Muscle layer of colon (tissue), 2 donors: ENCODE data around the gene M1AP.

Experiments used
- H3K27ac ChIP-seq: one replicate; pipeline ENCODE4 v1.7.0; 2013; ENCODE audit warnings: low read depth, mild to moderate bottlenecking, low read length, moderate library complexity
- H3K27me3 ChIP-seq, 2 donors: one replicate each; pipeline ENCODE4 v1.7.0; 2013; ENCODE audit warnings: low read length in 2 of 2, mild to moderate bottlenecking in 2 of 2; ENCODE audit not compliant: insufficient read depth in 2 of 2, control insufficient read depth in 1 of 2
- H3K36me3 ChIP-seq: one replicate; pipeline ENCODE4 v1.7.0; 2013; ENCODE audit warnings: mild to moderate bottlenecking, low read length; ENCODE audit not compliant: insufficient read depth
- H3K4me1 ChIP-seq: one replicate; pipeline ENCODE4 v1.7.0; 2013; ENCODE audit warnings: mild to moderate bottlenecking, low read length; ENCODE audit not compliant: insufficient read depth
- H3K4me3 ChIP-seq, 2 donors: one replicate each; pipeline ENCODE4 v1.7.0; 2013; ENCODE audit warnings: low read length in 2 of 2, low read depth in 1 of 2, mild to moderate bottlenecking in 1 of 2, moderate library complexity in 1 of 2
- H3K9ac ChIP-seq: one replicate; pipeline ENCODE4 v1.7.0; 2013; ENCODE audit warnings: low read length
- H3K9me3 ChIP-seq: one replicate; pipeline ENCODE4 v1.7.0; 2013; ENCODE audit warnings: mild to moderate bottlenecking, low read length
- donor health status: abdominal sarcoma.
- donor health status: Adenocarcinoma of cecum.

The M1AP gene

GRCh38 chr2:74526649-74527230 lies 121.4 kb downstream of the M1AP start:
- Histone ChIP-seq H3K27ac (no peak overlapping the region), H3K27me3 (no peaks in the 10 kb centered on the region)

GRCh38 chr2:74525717-74526648 lies 122.1 kb downstream of the M1AP start, which contains the start of gene DQX1:
TSS of gene DQX1 (minus strand) at chr2:74526231. CDS start at chr2:74525729, 502 bp downstream.
- no peaks in the 10 kb centered on the region for H3K27me3 ChIP-seq
- H3K4me3 ChIP-seq = no peak within 1 kb of the TSS
- peaks cover 30% of the 10 kb centered on the region for H3K36me3 ChIP-seq
- no peaks in the 10 kb centered on the region for H3K9me3 ChIP-seq
- no peak within 1 kb of the TSS for H3K9ac ChIP-seq
- peaks cover 19% of the 10 kb centered on the region for H3K4me1 ChIP-seq
- H3K27ac ChIP-seq = no peak within 1 kb of the TSS

More at GRCh38 chr2:74526649-74527230, 121.4 kb downstream of the M1AP start:
- peaks cover 25% of the 10 kb centered on the region for H3K4me1 ChIP-seq
- H3K9ac ChIP-seq = no peak overlapping the region
- no peaks in the 10 kb centered on the region for H3K9me3 ChIP-seq
- peaks cover 36% of the 10 kb centered on the region for H3K36me3 ChIP-seq
- no peak overlapping the region for H3K4me3 ChIP-seq

- no peak overlapping the region for H3K27ac ChIP-seq
- no peak overlapping the region for H3K4me3 ChIP-seq
- H3K4me1 ChIP-seq = peaks cover 15% of the 10 kb centered on the region
These were observed 123.0 kb downstream of the M1AP start for GRCh38 chr2:74524955-74525716.

GRCh38 chr2:74524005-74524404 lies 124.1 kb downstream of the M1AP start:
- no peak overlapping the region for H3K27ac ChIP-seq
- no peak overlapping the region for H3K9ac ChIP-seq
- H3K9me3 ChIP-seq = no peaks in the 10 kb centered on the region
- H3K4me1 ChIP-seq = peaks cover 14% of the 10 kb centered on the region
- no peak overlapping the region for H3K4me3 ChIP-seq
- peaks cover 0 to 9% of the 10 kb centered on the region in 2 donors for H3K27me3 ChIP-seq
- H3K36me3 ChIP-seq = peaks cover 30% of the 10 kb centered on the region

More at GRCh38 chr2:74524955-74525716, 123.0 kb downstream of the M1AP start:
- Histone ChIP-seq H3K27me3 (no peaks in the 10 kb centered on the region), H3K9me3 (no peaks in the 10 kb centered on the region), H3K9ac (no peak overlapping the region), H3K36me3 (peaks cover 30% of the 10 kb centered on the region)

- Histone ChIP-seq H3K4me1 (no peaks in the 10 kb centered on the region), H3K9me3 (no peaks in the 10 kb centered on the region), H3K27me3 (peaks cover 15 to 21% of the 10 kb centered on the region in 2 donors), H3K9ac (no peak overlapping the region), H3K36me3 (peaks cover 21% of the 10 kb centered on the region), H3K27ac (no peak overlapping the region), H3K4me3 (no peak overlapping the region)
These were observed 125.6 kb downstream of the M1AP start for GRCh38 chr2:74522516-74522915.

- peaks cover 63 to 80% of the 10 kb centered on the region in 2 donors for H3K27me3 ChIP-seq
- H3K9ac ChIP-seq = no peak overlapping the region
- no peaks in the 10 kb centered on the region for H3K36me3 ChIP-seq
- no peak overlapping the region for H3K27ac ChIP-seq
- H3K4me1 ChIP-seq = peaks cover 6% of the 10 kb centered on the region
- H3K4me3 ChIP-seq = no peak overlapping the region
- no peaks in the 10 kb centered on the region for H3K9me3 ChIP-seq
These were observed 131.5 kb downstream of the M1AP start for GRCh38 chr2:74516650-74517049.

- Histone ChIP-seq H3K9me3 (no peaks in the 10 kb centered on the region), H3K4me3 (no peak overlapping the region), H3K27me3 (peaks cover 65 to 83% of the 10 kb centered on the region in 2 donors), H3K9ac (no peak overlapping the region), H3K36me3 (no peaks in the 10 kb centered on the region), H3K27ac (no peak overlapping the region), H3K4me1 (peaks cover 6% of the 10 kb centered on the region)
These were observed 132.0 kb downstream of the M1AP start for GRCh38 chr2:74515981-74516633.

GRCh38 chr2:74515271-74515980 lies 132.7 kb downstream of the M1AP start:
- H3K36me3 ChIP-seq = no peaks in the 10 kb centered on the region
- no peak overlapping the region for H3K9ac ChIP-seq
- no peak overlapping the region for H3K4me3 ChIP-seq
- no peaks in the 10 kb centered on the region for H3K9me3 ChIP-seq
- H3K27me3 ChIP-seq = peaks cover 65 to 90% of the 10 kb centered on the region in 2 donors
- H3K4me1 ChIP-seq = peaks cover 6% of the 10 kb centered on the region
- no peak overlapping the region for H3K27ac ChIP-seq

GRCh38 chr2:74514368-74515270 lies 133.5 kb downstream of the M1AP start, which contains the start of gene TLX2:
TSS of gene TLX2 (plus strand) at chr2:74514450. CDS start at chr2:74514807, 357 bp downstream.
- Histone ChIP-seq H3K4me1 (peaks cover 6% of the 10 kb centered on the region), H3K36me3 (no peaks in the 10 kb centered on the region), H3K27me3 (peaks cover 65 to 94% of the 10 kb centered on the region in 2 donors), H3K4me3 (no peak within 1 kb of the TSS), H3K9me3 (no peaks in the 10 kb centered on the region), H3K9ac (no peak within 1 kb of the TSS), H3K27ac (no peak within 1 kb of the TSS)
